LNCAP (cell line): ENCODE results near the gene SPOPL.

Experiments used
- TF ChIP-seq, protein P1 (sequence below): fragments of 450-650 bp; IDR thresholded peaks from 2 replicates; pipeline ENCODE4 v1.5.1; 2017; ENCODE audit warnings: mild to moderate bottlenecking

SPOPL gene

DNA sequence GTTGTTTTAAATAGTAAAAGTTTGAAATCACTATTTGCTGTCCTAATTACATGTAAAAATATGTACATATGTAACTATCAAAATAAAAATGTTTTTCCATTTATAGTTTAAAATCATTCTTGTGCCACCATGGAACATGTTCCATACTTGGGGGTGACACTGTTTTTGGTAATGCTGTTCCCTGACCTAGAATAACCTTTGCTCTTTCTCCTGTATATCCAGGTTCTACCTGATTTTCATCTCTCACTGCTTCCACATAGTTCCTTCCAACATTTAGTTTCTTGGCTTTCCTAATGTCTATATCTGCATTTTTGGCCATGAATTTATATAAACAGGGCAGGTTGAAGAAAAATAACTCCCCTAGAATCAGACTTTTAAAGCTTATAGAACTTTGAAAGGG, 2.5 kb downstream of the SPOPL start:
- TF ChIP-seq, protein P1, sequence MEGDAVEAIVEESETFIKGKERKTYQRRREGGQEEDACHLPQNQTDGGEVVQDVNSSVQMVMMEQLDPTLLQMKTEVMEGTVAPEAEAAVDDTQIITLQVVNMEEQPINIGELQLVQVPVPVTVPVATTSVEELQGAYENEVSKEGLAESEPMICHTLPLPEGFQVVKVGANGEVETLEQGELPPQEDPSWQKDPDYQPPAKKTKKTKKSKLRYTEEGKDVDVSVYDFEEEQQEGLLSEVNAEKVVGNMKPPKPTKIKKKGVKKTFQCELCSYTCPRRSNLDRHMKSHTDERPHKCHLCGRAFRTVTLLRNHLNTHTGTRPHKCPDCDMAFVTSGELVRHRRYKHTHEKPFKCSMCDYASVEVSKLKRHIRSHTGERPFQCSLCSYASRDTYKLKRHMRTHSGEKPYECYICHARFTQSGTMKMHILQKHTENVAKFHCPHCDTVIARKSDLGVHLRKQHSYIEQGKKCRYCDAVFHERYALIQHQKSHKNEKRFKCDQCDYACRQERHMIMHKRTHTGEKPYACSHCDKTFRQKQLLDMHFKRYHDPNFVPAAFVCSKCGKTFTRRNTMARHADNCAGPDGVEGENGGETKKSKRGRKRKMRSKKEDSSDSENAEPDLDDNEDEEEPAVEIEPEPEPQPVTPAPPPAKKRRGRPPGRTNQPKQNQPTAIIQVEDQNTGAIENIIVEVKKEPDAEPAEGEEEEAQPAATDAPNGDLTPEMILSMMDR, result no peak

GRCh38 chr2:138504546-138505235, 3.1 kb downstream of the SPOPL start:
- TF ChIP-seq, protein P1, result no peak

GRCh38 chr2:138507267-138507666, 5.7 kb downstream of the SPOPL start:
- TF ChIP-seq, protein P1, result no peak

DNA sequence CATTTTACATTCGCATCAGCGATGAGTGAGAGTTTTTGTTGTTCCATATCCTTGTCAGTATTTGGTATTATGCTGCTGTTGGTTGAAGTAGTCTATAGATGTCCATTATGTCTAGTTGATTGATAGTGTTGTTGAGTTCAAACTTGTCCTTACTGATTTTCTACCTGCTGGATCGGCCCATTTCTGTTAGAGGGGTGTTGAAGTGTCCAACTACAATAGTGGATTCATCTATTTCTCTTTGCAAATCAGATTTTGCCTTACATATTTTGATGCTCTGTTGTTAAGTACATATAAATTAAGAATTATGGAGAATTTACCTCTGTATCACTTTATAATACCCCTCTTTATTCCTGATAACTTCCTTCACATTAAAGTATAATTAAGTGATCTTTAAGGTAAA, 8.7 kb downstream of the SPOPL start:
- TF ChIP-seq, protein P1, result no peak

DNA sequence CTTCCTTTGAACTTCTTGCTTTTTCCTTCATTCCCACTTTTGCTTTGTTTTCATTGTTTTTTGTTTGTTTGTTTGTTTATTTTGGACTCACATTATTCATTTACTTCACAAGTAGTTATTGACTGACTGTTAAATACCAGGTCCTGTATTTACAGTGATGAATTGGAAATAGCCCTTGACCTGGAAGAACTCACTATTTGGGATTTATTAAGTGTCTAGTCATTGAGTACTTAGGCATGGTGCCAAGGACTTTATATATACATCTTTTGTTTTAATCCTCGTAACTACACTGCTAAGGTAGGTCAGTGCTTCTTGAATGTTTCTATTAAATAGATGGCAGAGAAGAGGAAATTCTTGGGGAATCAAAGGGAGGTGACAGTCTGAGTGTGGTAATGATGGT, 11.1 kb downstream of the SPOPL start:
- TF ChIP-seq, protein P1, result no peak

DNA sequence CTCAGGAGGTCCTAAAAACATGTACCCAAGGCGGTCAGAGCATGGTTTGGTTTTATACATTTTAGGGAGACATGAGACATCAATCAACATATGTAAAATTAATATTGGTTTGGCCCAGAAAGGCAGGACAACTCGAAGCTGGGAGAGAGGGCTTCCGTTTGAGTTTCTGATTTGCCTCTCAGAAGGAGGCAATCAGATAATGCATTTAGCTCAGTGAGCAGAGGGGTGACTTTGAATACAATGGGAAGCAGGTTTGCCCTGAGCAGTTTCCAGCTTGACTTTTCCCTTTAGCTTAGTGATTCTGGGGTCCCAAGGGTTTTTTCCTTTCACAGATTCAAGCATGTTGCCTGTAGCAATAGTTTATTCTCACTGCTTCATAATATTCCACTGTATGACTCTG, 12.6 kb downstream of the SPOPL start:
- TF ChIP-seq, protein P1, result no peak

DNA sequence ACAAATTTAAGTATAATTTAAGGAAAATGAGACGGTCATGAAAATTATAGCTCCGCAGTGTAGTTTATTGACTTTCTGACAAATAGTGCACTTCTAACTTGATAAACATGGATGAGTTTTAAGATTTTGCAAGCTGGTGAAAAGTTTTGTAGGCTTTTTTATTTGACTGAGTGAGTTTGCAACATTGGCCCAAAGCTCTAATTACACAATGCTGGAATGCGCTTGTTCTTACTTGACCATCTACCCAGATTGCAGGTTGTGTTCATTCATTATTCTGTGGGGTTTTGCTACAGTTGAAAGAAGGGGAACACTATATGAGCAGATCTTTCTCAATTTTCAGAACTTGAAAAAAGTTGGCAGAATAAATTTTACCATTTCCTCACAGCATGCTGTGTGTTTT, 13.5 kb downstream of the SPOPL start:
- TF ChIP-seq, protein P1, result no peak
